Thyroid gland (tissue), 4 donors: ENCODE results near the gene STX8. TPM values are rescaled to one million over a fixed set of nuclear protein-coding genes. Genes with fewer than 3 reads are reported as not detected.

Experiments used
- DNase-seq, 2 donors: peaks; one replicate each; pipeline ENCODE4 v3.0.0-alpha.2; 2019
- H3K27ac ChIP-seq, 3 donors: fragments of 200-600 bp; sonication (generic); 1 replicate in 2 of 3; 2 replicates in 1 of 3; pipeline ENCODE4 v1.5.1; 2016 to 2019; ENCODE audit warnings: mild to moderate bottlenecking in 1 of 3, moderate library complexity in 1 of 3
- H3K27me3 ChIP-seq: fragments of 200-600 bp; sonication (generic); one replicate; pipeline ENCODE4 v1.5.1; 2019
- H3K36me3 ChIP-seq, 2 donors: fragments of 200-600 bp; sonication (generic); one replicate each; pipeline ENCODE4 v1.5.1; 2016 to 2019
- H3K4me1 ChIP-seq, 2 donors: fragments of 200-600 bp; sonication (generic); one replicate each; pipeline ENCODE4 v1.5.1; 2017 to 2019
- H3K4me3 ChIP-seq, 3 donors: fragments of 200-600 bp; sonication (generic); replicated peaks in 1 of 3; 1 replicate in 2 of 3; 2 replicates in 1 of 3; pipeline ENCODE4 v1.5.1; 2016; ENCODE audit warnings: mild to moderate bottlenecking in 1 of 3
- H3K9me3 ChIP-seq: fragments of 200-600 bp; sonication (generic); one replicate; pipeline ENCODE4 v1.5.1; 2017
- CTCF ChIP-seq, 6 experiments: fragments of 200-600 bp in 3 of 6; fragments of 450-650 bp in 3 of 6; sonication (generic) in 3 of 6; IDR thresholded peaks; one replicate each; pipeline ENCODE4 v1.5.1; 2016 to 2019; ENCODE audit warnings: antibody characterized with exemption in 6 of 6, mild to moderate bottlenecking in 2 of 6, inconsistent platforms in 1 of 6, moderate library complexity in 1 of 6
- POLR2A ChIP-seq, 2 donors: fragments of 450-650 bp; IDR thresholded peaks; one replicate each; pipeline ENCODE4 v1.6.1; 2017; ENCODE audit warnings: antibody characterized with exemption in 2 of 2, mild to moderate bottlenecking in 2 of 2, moderate library complexity in 1 of 2
- WGBS, 2 donors: methylation state at CpG; one replicate each; pipeline ENCODE4 v1.1.5; 2017; 5-methylcytosine and 5-hydroxymethylcytosine counted together
- intact Hi-C: fragments of 100-400 bp; cut with DNase I; formaldehyde crosslinking; loops from one replicate; pipeline ENCODE4 v1.15.1; 2023
- total RNA-seq, 4 donors: library from RNA; depleted of rRNA; stranded (reverse); fragments of >200 nt; gene quantifications; one replicate each; pipeline ENCODE4 v1.2.3, GENCODE V29; 2016

The STX8 gene
- total RNA-seq, 4 donors from 2014 or later: 67.6 to 88.9 (median 72.7) TPM

GRCh38 chr17:9509236-9509816 is 66.3 kb downstream of the STX8 start:
- intact Hi-C loops: no loop called here
- Histone ChIP-seq H3K27ac (no peak overlapping the region), H3K4me1 (no peaks in the 10 kb centered on the region), H3K27me3 (no peaks in the 10 kb centered on the region), H3K4me3 (no peak overlapping the region), H3K9me3 (no peaks in the 10 kb centered on the region), H3K36me3 (no peaks in the 10 kb centered on the region)
- 81 to 93% methylated on average over 1 of the region's 1 CpG for WGBS, 2 donors
- no peak for TF ChIP-seq POLR2A (IDR thresholded peaks at IDR 0.05)
- DNase-seq: no peak

DNA sequence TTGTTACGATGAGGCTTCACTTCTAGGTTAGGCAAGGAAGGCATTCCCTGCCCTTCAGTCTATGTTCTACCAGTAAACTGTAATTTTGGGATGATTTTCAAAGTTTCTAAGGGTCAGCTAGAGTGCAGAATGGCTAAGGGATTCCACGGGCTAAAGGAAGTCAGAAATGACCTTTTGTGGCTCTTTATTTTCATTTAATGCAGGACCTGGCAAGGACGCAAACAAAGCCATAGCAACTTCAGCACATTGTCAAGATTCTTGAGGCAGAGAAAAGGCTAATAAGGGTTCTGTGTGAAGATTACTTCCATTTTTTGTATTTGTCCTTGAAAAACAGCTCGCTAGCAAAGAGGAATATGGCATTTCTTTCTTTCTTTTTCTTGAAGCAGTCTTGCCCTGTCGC is 76.6 kb downstream of the STX8 start:
- 88 to 91% methylated on average over 5 of the region's 5 CpGs for WGBS, 2 donors
- H3K9me3 ChIP-seq: no peaks in the 10 kb centered on the region
- H3K27ac ChIP-seq: no peak overlapping the region
- no peak overlapping the region for H3K4me3 ChIP-seq
- no peak for DNase-seq
- TF ChIP-seq POLR2A (IDR thresholded peaks at IDR 0.05) (no peak), CTCF (IDR thresholded peaks at IDR 0.05) (no peak)
- intact Hi-C loops: no loop called here
- H3K36me3 ChIP-seq: no peaks in the 10 kb centered on the region
- no peaks in the 10 kb centered on the region for H3K27me3 ChIP-seq
- no peaks in the 10 kb centered on the region for H3K4me1 ChIP-seq

- no peak for TF ChIP-seq CTCF (IDR thresholded peaks at IDR 0.05)
- TF ChIP-seq POLR2A (IDR thresholded peaks at IDR 0.05): no peak
- no peak for DNase-seq
- Histone ChIP-seq H3K36me3 (no peaks in the 10 kb centered on the region), H3K9me3 (no peaks in the 10 kb centered on the region), H3K4me3 (no peak overlapping the region), H3K27me3 (no peaks in the 10 kb centered on the region), H3K4me1 (no peaks in the 10 kb centered on the region), H3K27ac (no peak overlapping the region)
- intact Hi-C loops: no loop called here
- WGBS, 2 donors: 92 to 95% methylated on average over 3 of the region's 3 CpGs
These were observed 77.1 kb downstream of the STX8 start for GRCh38 chr17:9498490-9498889.

DNA sequence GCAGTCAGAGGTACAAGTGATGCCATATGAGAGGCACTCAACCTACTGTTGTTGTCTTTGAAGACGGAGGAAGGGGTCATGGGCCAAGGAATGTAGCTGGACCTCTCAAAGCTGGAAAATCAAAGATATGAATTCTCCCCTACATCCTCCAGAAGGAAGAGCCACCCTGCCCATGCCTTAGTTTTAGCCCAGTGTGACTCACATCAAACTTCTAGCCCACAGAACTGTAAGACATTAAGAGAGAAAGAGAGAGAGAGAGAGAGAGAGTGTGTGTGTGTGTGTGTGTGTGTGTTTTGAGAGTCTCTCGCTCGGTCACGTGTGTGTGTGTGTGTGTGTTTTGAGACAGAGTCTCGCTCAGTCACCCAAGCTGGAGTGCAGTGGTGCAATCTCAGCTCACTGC is 87.1 kb downstream of the STX8 start:
- no peak overlapping the region for H3K4me3 ChIP-seq
- TF ChIP-seq CTCF (IDR thresholded peaks at IDR 0.05): no peak
- intact Hi-C loops: no loop called here
- no peak for DNase-seq
- H3K36me3 ChIP-seq: peaks cover 3 to 5% of the 10 kb centered on the region in 2 donors
- no peak overlapping the region for H3K27ac ChIP-seq
- H3K27me3 ChIP-seq: no peaks in the 10 kb centered on the region
- WGBS, 2 donors: 76 to 85% methylated on average over 5 of the region's 5 CpGs
- no peaks in the 10 kb centered on the region for H3K9me3 ChIP-seq
- no peaks in the 10 kb centered on the region for H3K4me1 ChIP-seq

DNA sequence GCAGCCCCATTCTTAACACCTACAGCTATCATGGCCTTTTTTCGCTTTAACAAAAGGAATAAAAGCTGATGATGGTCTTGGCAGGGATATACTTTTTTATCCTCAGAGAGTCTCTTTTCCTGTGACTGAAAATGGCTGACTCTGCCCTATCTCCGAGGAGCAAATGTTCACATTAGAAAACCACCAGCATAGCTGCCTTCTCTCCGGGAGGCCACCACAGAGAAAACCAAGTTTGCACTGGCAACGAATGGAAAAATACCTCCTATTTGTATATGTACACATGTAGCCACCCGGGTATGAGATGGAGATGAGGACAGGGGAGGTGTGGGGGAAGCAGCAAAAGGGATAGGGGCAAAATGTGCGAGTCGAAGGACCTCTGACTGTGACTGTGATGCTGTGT is 88.2 kb downstream of the STX8 start:
- Histone ChIP-seq H3K4me3 (no peak overlapping the region), H3K27ac (no peak overlapping the region), H3K36me3 (peaks cover 3 to 5% of the 10 kb centered on the region in 2 donors), H3K27me3 (no peaks in the 10 kb centered on the region), H3K4me1 (no peaks in the 10 kb centered on the region), H3K9me3 (no peaks in the 10 kb centered on the region)
- TF ChIP-seq POLR2A (IDR thresholded peaks at IDR 0.05) (no peak), CTCF (IDR thresholded peaks at IDR 0.05) (no peak)
- 88% methylated on average over 7 of the region's 7 CpGs for WGBS, 2 donors
- DNase-seq: no peak
- intact Hi-C loops: no loop called here

DNA sequence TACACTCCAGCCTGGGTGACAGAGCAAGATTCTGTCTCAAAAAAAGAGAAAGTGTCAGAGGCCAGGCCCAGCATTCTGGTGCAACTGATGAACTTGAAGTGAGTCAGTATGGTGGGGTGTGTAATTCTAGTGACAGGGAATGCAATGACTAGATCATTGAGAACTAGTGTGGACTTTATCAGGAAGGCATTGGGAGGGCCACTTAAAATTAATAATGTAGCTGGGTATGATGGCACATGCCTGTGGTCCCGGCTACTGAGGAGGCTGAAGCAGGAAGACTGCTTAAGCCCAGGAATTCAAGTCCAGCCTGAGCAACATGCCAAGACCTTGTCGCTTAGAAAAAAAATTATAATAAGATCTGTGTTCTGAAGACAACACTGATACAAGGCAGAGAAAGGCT is 90.8 kb downstream of the STX8 start:
- Histone ChIP-seq H3K4me1 (no peaks in the 10 kb centered on the region), H3K9me3 (no peaks in the 10 kb centered on the region), H3K36me3 (peaks cover 0 to 3% of the 10 kb centered on the region in 2 donors), H3K4me3 (no peak overlapping the region), H3K27ac (no peak overlapping the region), H3K27me3 (no peaks in the 10 kb centered on the region)
- intact Hi-C loops: no loop called here
- WGBS, 2 donors: 95 to 100% methylated on average over 2 of the region's 2 CpGs
- DNase-seq: no peak
- TF ChIP-seq POLR2A (IDR thresholded peaks at IDR 0.05) (no peak), CTCF (IDR thresholded peaks at IDR 0.05) (no peak)
